Panc1 (cell line): ENCODE results near the gene YAP1. TPM values are rescaled to one million over a fixed set of nuclear protein-coding genes. Genes with fewer than 3 reads are reported as not detected.

Source experiments
- ATAC-seq: fragments of 200-7000 bp; cut with Tn5 transposase; 2 replicates; pipeline ENCODE4 v1.9.1; 2020; ENCODE audit warnings: mild to moderate bottlenecking, moderate library complexity
- BruUV-seq: library from RNA; stranded (reverse); fragments of 400-500 nt; replicated peaks from 2 replicates; lab custom pipeline; 2021; lab: Mats Ljungman, UMichigan
- CTCF ChIA-PET: fragments of 300-600 bp; sonication (Branson Sonifier 250); formaldehyde crosslinking; loops from one replicate; lab custom pipeline; 2022; ENCODE audit warnings: antibody characterized with exemption; lab: Charles Lee
- POLR2A ChIA-PET: fragments of 300-600 bp; sonication (Branson Sonifier 250); formaldehyde crosslinking; loops from one replicate; lab custom pipeline; 2022; ENCODE audit warnings: antibody characterized with exemption; lab: Charles Lee
- DNase-seq: peaks from one replicate; pipeline ENCODE4 v3.0.0-alpha.2; 2010; ENCODE audit warnings: low read depth, low spot score
- H3K27ac ChIP-seq: 2 replicates; pipeline ENCODE4 v1.5.1; 2011; ENCODE audit warnings: mild to moderate bottlenecking, low read length, inconsistent platforms
- H3K27me3 ChIP-seq: fragments of 200-500 bp; sonication (Bioruptor generic); 2 replicates; pipeline ENCODE4 v1.6.0; 2014; ENCODE audit warnings: low read length, inconsistent platforms; ENCODE audit not compliant: control insufficient read depth, insufficient read depth
- H3K36me3 ChIP-seq: fragments of 200-500 bp; sonication (Bioruptor generic); 2 replicates; pipeline ENCODE4 v1.5.1; 2014; ENCODE audit warnings: inconsistent platforms, mild to moderate bottlenecking, low read length, moderate library complexity; ENCODE audit not compliant: control insufficient read depth, insufficient read depth
- H3K4me1 ChIP-seq: 2 replicates; pipeline ENCODE4 v1.5.1; 2011; ENCODE audit warnings: inconsistent platforms, mild to moderate bottlenecking, low read length, moderate library complexity; ENCODE audit not compliant: control insufficient read depth, insufficient read depth
- H3K4me3 ChIP-seq, 2 experiments: 2 replicates each; pipeline ENCODE4 v1.5.1; 2011 to 2012; ENCODE audit warnings: low read depth in 2 of 2, low read length in 2 of 2, mild to moderate bottlenecking in 2 of 2, inconsistent platforms in 1 of 2, moderate library complexity in 1 of 2
- H3K9me3 ChIP-seq: fragments of 200-500 bp; sonication (Bioruptor generic); 2 replicates; pipeline ENCODE4 v1.5.1; 2014; ENCODE audit warnings: low read depth, mild to moderate bottlenecking, inconsistent platforms, low read length, moderate library complexity; ENCODE audit not compliant: control insufficient read depth, insufficient read depth
- POLR2AphosphoS5 ChIP-seq: IDR thresholded peaks from 2 replicates; pipeline ENCODE4 v1.6.1; 2012; ENCODE audit warnings: mild to moderate bottlenecking, low read depth, low read length, moderate library complexity
- REST ChIP-seq, 2 experiments: IDR thresholded peaks; 2 replicates each; pipeline ENCODE4 v1.6.1; 2011 to 2012; ENCODE audit warnings: low read depth in 2 of 2, control low read depth in 1 of 2, low read length in 1 of 2, mild to moderate bottlenecking in 1 of 2, moderate library complexity in 1 of 2; ENCODE audit not compliant: insufficient read depth in 1 of 2
- SIN3A ChIP-seq: IDR thresholded peaks from 2 replicates; pipeline ENCODE4 v1.6.1; 2012; ENCODE audit warnings: low read depth, mild to moderate bottlenecking, low read length, moderate library complexity, borderline replicate concordance; ENCODE audit not compliant: insufficient read depth
- TCF7L2 ChIP-seq: IDR thresholded peaks from 2 replicates; pipeline ENCODE4 v1.6.1; 2011; ENCODE audit warnings: mild to moderate bottlenecking, low read depth, low read length, inconsistent platforms
- in situ Hi-C: cut with HindIII; loops from 2 replicates; pipeline ENCODE4 v1.10.0; 2016; ENCODE audit warnings: low sequenced_read_pairs, low pct_unique_long_range_greater_than_20kb
- intact Hi-C: fragments of 100-400 bp; cut with micrococcal nuclease; formaldehyde crosslinking; loops from one replicate; pipeline ENCODE4 v1.10.0; 2022; ENCODE audit not compliant: unreplicated experiment
- total RNA-seq: library from RNA; stranded (reverse); gene quantifications from one replicate; pipeline ENCODE4 v1.2.1, GENCODE V29; 2021; ENCODE audit not compliant: unreplicated experiment
- TF ChIP-seq, protein P1 (sequence below): fragments of 450-650 bp; IDR thresholded peaks from 2 replicates; pipeline ENCODE4 v1.5.1; 2017; ENCODE audit warnings: mild to moderate bottlenecking

The YAP1 gene
- total RNA-seq, 1 experiment from 2014 or later, result 158 TPM

GRCh38 chr11:102196816-102197215 is 86.6 kb downstream of the YAP1 start:
- in situ Hi-C loops (no loop called here), intact Hi-C loops (no loop called here)
- BruUV-seq, result no TSS peak
- H3K36me3 ChIP-seq, result no peaks in the 10 kb centered on the region
- DNase-seq (no peak), ATAC-seq (no peak)
- TF ChIP-seq SIN3A (no peak), REST (IDR thresholded peaks at IDR 0.05; ENCODE audit: insufficient read depth in 1 of 2, low read depth in 2 of 2, low read length in 1 of 2) (no peak), TCF7L2 (no peak), POLR2AphosphoS5 (no peak)
- TF ChIP-seq, protein P1, sequence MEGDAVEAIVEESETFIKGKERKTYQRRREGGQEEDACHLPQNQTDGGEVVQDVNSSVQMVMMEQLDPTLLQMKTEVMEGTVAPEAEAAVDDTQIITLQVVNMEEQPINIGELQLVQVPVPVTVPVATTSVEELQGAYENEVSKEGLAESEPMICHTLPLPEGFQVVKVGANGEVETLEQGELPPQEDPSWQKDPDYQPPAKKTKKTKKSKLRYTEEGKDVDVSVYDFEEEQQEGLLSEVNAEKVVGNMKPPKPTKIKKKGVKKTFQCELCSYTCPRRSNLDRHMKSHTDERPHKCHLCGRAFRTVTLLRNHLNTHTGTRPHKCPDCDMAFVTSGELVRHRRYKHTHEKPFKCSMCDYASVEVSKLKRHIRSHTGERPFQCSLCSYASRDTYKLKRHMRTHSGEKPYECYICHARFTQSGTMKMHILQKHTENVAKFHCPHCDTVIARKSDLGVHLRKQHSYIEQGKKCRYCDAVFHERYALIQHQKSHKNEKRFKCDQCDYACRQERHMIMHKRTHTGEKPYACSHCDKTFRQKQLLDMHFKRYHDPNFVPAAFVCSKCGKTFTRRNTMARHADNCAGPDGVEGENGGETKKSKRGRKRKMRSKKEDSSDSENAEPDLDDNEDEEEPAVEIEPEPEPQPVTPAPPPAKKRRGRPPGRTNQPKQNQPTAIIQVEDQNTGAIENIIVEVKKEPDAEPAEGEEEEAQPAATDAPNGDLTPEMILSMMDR, result no peak
- peaks cover 13% of the 10 kb centered on the region for H3K4me1 ChIP-seq
- ChIA-PET POLR2A (no interaction called here), CTCF (no interaction called here)
- no peaks in the 10 kb centered on the region for H3K9me3 ChIP-seq
- H3K27me3 ChIP-seq, result no peaks in the 10 kb centered on the region
- H3K4me3 ChIP-seq, result no peak overlapping the region
- no peak overlapping the region for H3K27ac ChIP-seq

- ChIA-PET CTCF (no interaction called here), POLR2A (no interaction called here)
- BruUV-seq, result no TSS peak
- H3K9me3 ChIP-seq, result no peaks in the 10 kb centered on the region
- ATAC-seq (no peak), DNase-seq (no peak)
- in situ Hi-C loops, result no loop called here
- peaks cover 8% of the 10 kb centered on the region for H3K4me1 ChIP-seq
- no peak overlapping the region for H3K27ac ChIP-seq
- intact Hi-C loops, result no loop called here
- TF ChIP-seq, protein P1, result no peak
- no peak for TF ChIP-seq REST (IDR thresholded peaks at IDR 0.05; ENCODE audit: insufficient read depth in 1 of 2, low read depth in 2 of 2, low read length in 1 of 2)
- TF ChIP-seq SIN3A, result no peak
- no peak for TF ChIP-seq TCF7L2
- TF ChIP-seq POLR2AphosphoS5, result no peak
- no peaks in the 10 kb centered on the region for H3K27me3 ChIP-seq
- H3K36me3 ChIP-seq, result peaks cover 2% of the 10 kb centered on the region
- no peak overlapping the region for H3K4me3 ChIP-seq
These were observed 87.5 kb downstream of the YAP1 start for GRCh38 chr11:102197670-102198139.
